Gastrocnemius medialis (tissue), 4 donors: ENCODE results near the gene TIAM2.

Experiments
- CTCF ChIP-seq, 5 experiments: fragments of 450-650 bp in 3 of 5; fragments of 200-600 bp in 2 of 5; sonication (generic) in 2 of 5; IDR thresholded peaks in 4 of 5; conservative IDR thresholded peaks in 1 of 5; 1 replicate in 4 of 5; 2 replicates in 1 of 5; pipeline ENCODE4 v1.5.1; 2016 to 2019; ENCODE audit warnings: antibody characterized with exemption in 5 of 5, mild to moderate bottlenecking in 3 of 5, moderate library complexity in 3 of 5
- POLR2A ChIP-seq, 2 donors: fragments of 450-650 bp; IDR thresholded peaks; one replicate each; pipeline ENCODE4 v1.6.1; 2017; ENCODE audit warnings: antibody characterized with exemption in 2 of 2, mild to moderate bottlenecking in 2 of 2, moderate library complexity in 2 of 2

- TF ChIP-seq CTCF (IDR thresholded peaks at IDR 0.05 in 4 of 5, conservative IDR thresholded peaks at IDR 0.05 in 1 of 5) = no peak
- no peak for TF ChIP-seq POLR2A (IDR thresholded peaks at IDR 0.05)
Measured at GRCh38 chr6:155276638-155277037, 281.5 kb downstream of the TIAM2 start.
